Calu3 (cell line): ENCODE data around the gene BRD7. TPM values are rescaled to one million over a fixed set of nuclear protein-coding genes. Genes with fewer than 3 reads are reported as not detected.

Experiments used
- BruUV-seq: library from RNA; stranded (reverse); fragments of 400-500 nt; replicated peaks from 2 replicates; lab custom pipeline; 2021; lab: Mats Ljungman, UMichigan
- CTCF ChIA-PET: fragments of 300-600 bp; sonication (Branson Sonifier 250); formaldehyde crosslinking; loops from one replicate; lab custom pipeline; 2022; ENCODE audit warnings: antibody characterized with exemption; lab: Charles Lee
- DNase-seq: peaks from one replicate; pipeline ENCODE4 v3.0.0; 2022
- H3K27ac Mint-ChIP-seq: one replicate; pipeline ENCODE4 v1.8.0; 2022; ENCODE audit warnings: mixed read lengths; ENCODE audit not compliant: unreplicated experiment
- H3K27me3 Mint-ChIP-seq: one replicate; pipeline ENCODE4 v1.8.0; 2022; ENCODE audit warnings: mixed read lengths; ENCODE audit not compliant: unreplicated experiment
- H3K36me3 Mint-ChIP-seq: one replicate; pipeline ENCODE4 v1.8.0; 2022; ENCODE audit warnings: mild to moderate bottlenecking, moderate library complexity, mixed read lengths; ENCODE audit not compliant: insufficient read depth, unreplicated experiment
- H3K4me1 Mint-ChIP-seq: one replicate; pipeline ENCODE4 v1.8.0; 2022; ENCODE audit warnings: mild to moderate bottlenecking, low read depth, mixed read lengths; ENCODE audit not compliant: unreplicated experiment
- H3K4me3 Mint-ChIP-seq: one replicate; pipeline ENCODE4 v1.8.0; 2022; ENCODE audit warnings: mild to moderate bottlenecking, low read depth, moderate library complexity, mixed read lengths; ENCODE audit not compliant: unreplicated experiment
- H3K9me3 Mint-ChIP-seq: one replicate; pipeline ENCODE4 v1.8.0; 2022; ENCODE audit warnings: low read depth, mixed read lengths; ENCODE audit not compliant: unreplicated experiment
- CTCF ChIP-seq: fragments of 200-600 bp; IDR thresholded peaks from one replicate; pipeline ENCODE4 v1.8.0; 2022; ENCODE audit warnings: antibody characterized with exemption; ENCODE audit not compliant: unreplicated experiment
- intact Hi-C: fragments of 100-400 bp; cut with micrococcal nuclease; formaldehyde crosslinking; loops from one replicate; pipeline ENCODE4 v1.10.0; 2022; ENCODE audit not compliant: unreplicated experiment
- total RNA-seq: library from RNA; stranded (reverse); gene quantifications from 2 replicates; pipeline ENCODE4 v1.2.3, GENCODE V29; 2022

BRD7 gene
- total RNA-seq, 1 experiment from 2014 or later, result 98.7 TPM

- TF ChIP-seq CTCF, result no peak
- Mint-ChIP-seq H3K27me3 (no peaks in the 10 kb centered on the region), H3K4me3 (no peak overlapping the region), H3K27ac (peak overlapping the region; percentile 30), H3K36me3 (peaks cover 62% of the 10 kb centered on the region), H3K4me1 (no peaks in the 10 kb centered on the region), H3K9me3 (no peaks in the 10 kb centered on the region)
- BruUV-seq, result TSS peak; percentile 24
- CTCF ChIA-PET, result no interaction called here
- DNase-seq, result no peak
- intact Hi-C loops, result loop anchor here (10.0 kb wide), 1 partner anchor 95 kb away; no protein-coding TSS in a partner anchor
These were observed 59.1 kb downstream of the BRD7 start for GRCh38 chr16:50309527-50310307.

GRCh38 chr16:50309156-50309526 lies 59.6 kb downstream of the BRD7 start:
- intact Hi-C loops, result no loop called here
- Mint-ChIP-seq H3K27ac (no peak overlapping the region), H3K27me3 (no peaks in the 10 kb centered on the region)

GRCh38 chr16:50308237-50308965 lies 60.4 kb downstream of the BRD7 start:
- BruUV-seq, result no TSS peak
- CTCF ChIA-PET, result no interaction called here
- Mint-ChIP-seq H3K4me1 (no peaks in the 10 kb centered on the region), H3K9me3 (no peaks in the 10 kb centered on the region), H3K36me3 (peaks cover 62% of the 10 kb centered on the region), H3K27me3 (no peaks in the 10 kb centered on the region), H3K27ac (no peak overlapping the region), H3K4me3 (no peak overlapping the region)
- TF ChIP-seq CTCF, result no peak
- intact Hi-C loops, result no loop called here
- DNase-seq, result no peak

More at GRCh38 chr16:50309156-50309526, 59.6 kb downstream of the BRD7 start:
- CTCF ChIA-PET, result no interaction called here
- no peaks in the 10 kb centered on the region for H3K4me1 Mint-ChIP-seq
- H3K9me3 Mint-ChIP-seq, result no peaks in the 10 kb centered on the region
- DNase-seq, result no peak
- peaks cover 64% of the 10 kb centered on the region for H3K36me3 Mint-ChIP-seq
- no peak overlapping the region for H3K4me3 Mint-ChIP-seq
- no peak for TF ChIP-seq CTCF
- no TSS peak for BruUV-seq

DNA sequence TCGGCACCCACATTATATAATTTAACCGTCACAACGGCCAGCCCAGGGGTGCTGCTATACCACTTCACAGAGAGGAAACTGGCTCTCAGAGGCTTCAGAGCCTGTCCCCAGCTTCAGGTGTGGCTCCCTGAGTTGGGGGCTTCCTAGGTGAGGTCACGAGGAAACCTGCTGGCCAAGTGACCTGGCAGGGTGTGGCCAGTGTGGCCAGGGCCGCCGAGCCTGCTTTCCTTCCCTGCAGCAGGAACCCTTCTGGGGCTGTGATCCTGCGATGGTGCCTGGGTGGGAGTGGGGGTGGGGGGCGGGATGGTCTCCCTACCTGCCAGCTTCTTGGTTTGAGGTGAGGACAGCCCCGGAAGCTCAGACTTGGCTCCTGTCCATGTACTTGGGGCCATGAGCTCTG lies 62.5 kb downstream of the BRD7 start:
- no peaks in the 10 kb centered on the region for H3K4me1 Mint-ChIP-seq
- peaks cover 53% of the 10 kb centered on the region for H3K36me3 Mint-ChIP-seq
- no peaks in the 10 kb centered on the region for H3K9me3 Mint-ChIP-seq
- H3K4me3 Mint-ChIP-seq, result no peak overlapping the region
- DNase-seq, result no peak
- BruUV-seq, result no TSS peak
- H3K27me3 Mint-ChIP-seq, result no peaks in the 10 kb centered on the region
- no peak for TF ChIP-seq CTCF
- no peak overlapping the region for H3K27ac Mint-ChIP-seq
- intact Hi-C loops, result no loop called here
- CTCF ChIA-PET, result no interaction called here
